Neural cell (in vitro differentiated cells): ENCODE measurements around the gene NUBP1.
"Not testable (repeated sequence)": the region's sequence is repeated elsewhere in the genome, so short reads cannot be mapped to it uniquely, and the experiment has no call there.

ENCODE experiments used
- CTCF ChIP-seq: fragments of 450-650 bp; IDR thresholded peaks from 2 replicates; pipeline ENCODE4 v1.5.1; 2014; ENCODE audit warnings: antibody characterized with exemption, mild to moderate bottlenecking, moderate library complexity; ENCODE audit not compliant: poor library complexity, severe bottlenecking
- EZH2 ChIP-seq: fragments of 200-600, 300-800 bp; shearing (Covaris generic), sonication (generic); IDR thresholded peaks from 2 replicates; pipeline ENCODE4 v1.6.1; 2014; ENCODE audit warnings: antibody characterized with exemption, low read length, borderline replicate concordance, mild to moderate bottlenecking; ENCODE audit not compliant: insufficient read depth, poor library complexity, severe bottlenecking

GRCh38 chr16:10741249-10741648 lies 2.4 kb upstream of the NUBP1 start:
- TF ChIP-seq CTCF, EZH2: not testable (repeated sequence)
